ENCODE measurements around the gene UNC45B. TPM values are rescaled to one million over a fixed set of nuclear protein-coding genes. Genes with fewer than 3 reads are reported as not detected.

Gene UNC45B
- total RNA-seq, 1 donor from 2014 or later = not detected

- Histone ChIP-seq H3K36me3 (peaks cover 0 to 43% of the 10 kb centered on the region in 2 donors), H3K4me1 (peaks cover 7% of the 10 kb centered on the region), H3K27me3 (no peaks in the 10 kb centered on the region), H3K9me3 (no peaks in the 10 kb centered on the region), H3K4me3 (no peak overlapping the region), H3K27ac (no peak overlapping the region)
- no peak for TF ChIP-seq POLR2AphosphoS5 (IDR thresholded peaks at IDR 0.05; ENCODE audit: insufficient read depth in 1 of 2, low read depth in 1 of 2)
- no peak for TF ChIP-seq POLR2A (IDR thresholded peaks at IDR 0.05)
- TF ChIP-seq CTCF (IDR thresholded peaks at IDR 0.05) = no peak
- intact Hi-C loops (cut with DNase I) = no loop called here
- DNase-seq (ENCODE audit: extremely low spot score in 2 of 2) = no peak
These were observed 17.2 kb upstream of the UNC45B start for GRCh38 chr17:35130392-35130791.

GRCh38 chr17:35132099-35132498 is 15.5 kb upstream of the UNC45B start:
- no peak for DNase-seq (ENCODE audit: extremely low spot score in 2 of 2)
- H3K4me3 ChIP-seq = no peak overlapping the region
- peaks cover 7% of the 10 kb centered on the region for H3K4me1 ChIP-seq
- no peaks in the 10 kb centered on the region for H3K27me3 ChIP-seq
- no peaks in the 10 kb centered on the region for H3K9me3 ChIP-seq
- TF ChIP-seq CTCF (IDR thresholded peaks at IDR 0.05) = no peak
- TF ChIP-seq POLR2A (IDR thresholded peaks at IDR 0.05) = no peak
- no peak for TF ChIP-seq POLR2AphosphoS5 (IDR thresholded peaks at IDR 0.05; ENCODE audit: insufficient read depth in 1 of 2, low read depth in 1 of 2)
- intact Hi-C loops (cut with DNase I) = no loop called here
- H3K27ac ChIP-seq = no peak overlapping the region
- H3K36me3 ChIP-seq = peaks cover 0 to 56% of the 10 kb centered on the region in 2 donors

GRCh38 chr17:35132816-35133550 is 14.6 kb upstream of the UNC45B start:
- Histone ChIP-seq H3K4me1 (peaks cover 7% of the 10 kb centered on the region), H3K27me3 (no peaks in the 10 kb centered on the region), H3K4me3 (no peak overlapping the region), H3K36me3 (peaks cover 0 to 65% of the 10 kb centered on the region in 2 donors), H3K9me3 (no peaks in the 10 kb centered on the region), H3K27ac (no peak overlapping the region)
- TF ChIP-seq POLR2AphosphoS5 (IDR thresholded peaks at IDR 0.05; ENCODE audit: insufficient read depth in 1 of 2, low read depth in 1 of 2) = no peak
- TF ChIP-seq CTCF (IDR thresholded peaks at IDR 0.05) = no peak
- TF ChIP-seq POLR2A (IDR thresholded peaks at IDR 0.05) = no peak
- intact Hi-C loops (cut with DNase I) = no loop called here
- DNase-seq (ENCODE audit: extremely low spot score in 2 of 2) = no peak

GRCh38 chr17:35135322-35135721 is 12.3 kb upstream of the UNC45B start:
- H3K9me3 ChIP-seq = no peaks in the 10 kb centered on the region
- peaks cover 0 to 77% of the 10 kb centered on the region in 2 donors for H3K36me3 ChIP-seq

More at GRCh38 chr17:35135322-35135721, 12.3 kb upstream of the UNC45B start:
- Histone ChIP-seq H3K27ac (no peak overlapping the region), H3K4me3 (no peak overlapping the region), H3K4me1 (peaks cover 4% of the 10 kb centered on the region), H3K27me3 (no peaks in the 10 kb centered on the region)
- intact Hi-C loops (cut with DNase I) = no loop called here
- TF ChIP-seq POLR2A (IDR thresholded peaks at IDR 0.05) (no peak), POLR2AphosphoS5 (IDR thresholded peaks at IDR 0.05; ENCODE audit: insufficient read depth in 1 of 2, low read depth in 1 of 2) (no peak), CTCF (IDR thresholded peaks at IDR 0.05) (no peak)
- DNase-seq (ENCODE audit: extremely low spot score in 2 of 2) = no peak
